H54 (cell line): Measurements from ENCODE around the gene NHEJ1.
A peak's percentile ranks its signal among the peaks of the same experiment; 100 is the strongest.

Source experiments
- DNase-seq: peaks from one replicate; pipeline ENCODE4 v3.0.0; 2011; ENCODE audit warnings: low spot score, mixed read lengths; ENCODE audit not compliant: insufficient read length
- FAIRE-seq: peaks from 3 replicates; lab custom pipeline; 2011; peaks lifted over from hg19 to GRCh38; lab: Jason Lieb, UNC
- POLR2A ChIP-seq: IDR thresholded peaks from 2 replicates; pipeline ENCODE4 v1.6.1; 2011; ENCODE audit warnings: low read depth, mild to moderate bottlenecking, low read length

The NHEJ1 gene

DNA sequence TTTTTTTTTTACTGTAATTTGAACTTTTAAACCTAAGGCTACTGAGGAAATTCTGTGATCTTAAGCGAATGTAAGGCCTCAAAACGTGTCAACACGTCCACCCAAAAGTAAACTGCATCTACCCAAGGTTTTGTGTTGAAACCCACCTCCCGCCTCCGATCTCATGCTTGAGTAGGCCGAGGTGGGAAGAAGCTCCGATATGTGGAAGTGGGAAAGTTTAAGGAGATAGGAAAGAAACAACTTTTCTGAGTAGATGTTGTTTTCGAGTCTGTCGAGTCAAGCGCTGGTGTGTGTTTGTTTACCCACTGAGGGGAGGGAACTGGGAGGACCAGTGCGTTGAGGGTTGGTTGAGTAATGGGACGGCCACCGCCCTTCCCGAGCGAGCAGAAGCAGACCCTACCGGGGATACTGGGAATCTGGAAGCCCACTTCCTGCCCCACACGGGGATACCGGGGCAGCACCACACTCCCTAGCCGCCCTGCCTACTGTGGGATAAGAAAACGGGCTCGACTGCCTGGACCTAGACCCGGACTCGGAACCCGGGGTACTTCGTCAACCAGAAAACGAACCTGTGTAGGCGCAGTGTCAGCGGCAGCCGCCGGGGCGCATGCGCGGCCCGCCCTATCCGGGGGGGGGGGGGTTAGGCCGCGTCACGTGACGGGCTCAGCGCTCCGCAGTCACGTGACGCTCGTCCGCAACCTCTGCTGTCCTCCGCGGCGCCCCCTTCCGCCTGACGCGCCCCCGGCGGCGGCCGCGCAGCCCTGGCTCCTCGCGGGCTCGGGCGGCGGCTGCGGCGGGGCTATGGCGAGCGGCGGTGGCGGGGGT is 17.1 kb upstream of the NHEJ1 start, which contains the start of gene RETREG2:
TSS of gene RETREG2 (plus strand) at position 724 of the 825 bp plus-strand sequence. CDS start at position 802, 78 bp downstream.
- TF ChIP-seq POLR2A = peak; percentile 69
- FAIRE-seq = peak; percentile 43
- DNase-seq = peak; percentile 92

DNA sequence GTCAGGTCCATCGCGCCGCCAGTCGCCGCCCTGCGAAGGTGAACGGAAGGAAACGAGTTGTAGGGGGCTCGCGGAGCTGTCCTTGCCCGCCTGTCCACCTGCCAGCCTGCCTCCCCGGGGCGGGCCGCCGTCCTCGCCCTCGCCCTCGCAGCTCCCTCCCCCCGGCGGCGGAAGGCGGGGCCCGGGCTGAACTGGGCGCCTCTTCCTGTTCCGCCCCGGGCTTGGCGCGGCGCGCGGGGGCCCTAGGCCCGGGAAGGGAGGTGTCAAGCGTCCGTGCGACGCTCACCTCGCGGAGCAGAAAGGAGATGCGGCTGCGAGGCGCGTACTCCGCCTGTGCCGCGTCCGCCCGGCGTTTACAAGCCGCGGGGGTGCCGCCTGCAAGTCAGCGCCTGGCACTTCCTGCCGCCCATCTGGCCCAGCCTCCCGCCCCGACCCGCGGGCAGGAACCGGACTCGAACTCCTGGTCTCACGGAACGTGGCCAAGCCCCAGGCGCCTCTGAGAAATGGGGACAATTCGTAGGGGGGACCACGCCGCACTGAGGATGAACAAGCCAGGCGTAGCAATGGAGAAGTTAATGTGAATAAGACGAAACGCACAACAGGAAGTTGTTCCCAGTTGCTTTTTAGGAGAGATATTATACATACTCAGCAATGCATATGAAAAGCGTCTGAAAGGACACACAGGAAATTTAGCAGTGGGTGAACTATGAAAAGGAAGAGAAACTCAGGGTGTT is 16.4 kb upstream of the NHEJ1 start, which contains the start of gene CNPPD1:
TSS of gene CNPPD1 (minus strand) at position 108 of the 734 bp plus-strand sequence. CDS start at position 11, 97 bp downstream.
- peak; percentile 55 for TF ChIP-seq POLR2A
- FAIRE-seq (no peak), DNase-seq (peak; percentile 77)

DNA sequence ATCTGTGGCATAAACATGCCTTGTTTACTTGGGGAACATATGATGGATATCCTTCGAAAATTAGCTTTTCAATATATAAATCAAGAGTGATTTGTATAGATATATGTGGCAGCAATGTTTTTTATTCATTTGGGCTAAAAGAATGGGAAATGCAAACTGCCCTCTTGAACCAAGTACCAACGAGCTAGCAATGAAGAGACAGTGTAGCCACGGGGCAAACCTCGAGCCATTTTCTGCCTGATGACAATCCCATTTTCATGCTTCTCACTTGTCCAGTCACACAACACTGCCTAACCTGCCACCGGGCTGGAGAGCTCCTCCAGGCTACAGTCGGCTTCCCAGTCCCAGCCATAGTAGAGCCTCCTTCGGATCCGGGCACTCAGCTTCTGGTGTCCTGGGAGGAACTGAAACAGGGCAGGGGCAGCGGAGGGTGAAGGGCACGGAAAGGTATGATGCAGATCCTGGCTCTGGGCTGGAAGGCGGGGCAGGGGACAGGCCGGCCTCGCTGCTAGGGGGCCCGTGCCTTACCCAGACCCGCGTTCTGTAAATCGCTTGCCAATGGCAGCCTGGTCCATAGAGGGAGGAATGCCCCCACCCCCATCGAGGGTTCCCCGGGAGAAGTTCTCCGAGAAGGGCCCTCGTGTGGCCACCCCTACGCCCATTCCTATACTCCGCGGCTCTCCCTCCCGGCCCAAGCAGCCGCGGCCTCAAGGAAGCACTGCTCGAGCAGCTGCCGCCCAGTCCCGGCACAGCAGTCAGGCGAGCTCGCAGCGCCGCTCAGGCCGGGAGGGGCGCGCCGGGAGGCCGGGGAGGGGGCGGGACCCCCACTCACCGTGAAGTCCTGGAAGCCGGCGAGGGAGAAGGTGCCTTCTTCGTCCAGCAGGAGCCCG is 15.6 kb upstream of the NHEJ1 start:
- FAIRE-seq (no peak), DNase-seq (peak; percentile 35)
- TF ChIP-seq POLR2A = 0 out of 2 replicates have a peak, but pooled peaks have one; percentile 9

DNA sequence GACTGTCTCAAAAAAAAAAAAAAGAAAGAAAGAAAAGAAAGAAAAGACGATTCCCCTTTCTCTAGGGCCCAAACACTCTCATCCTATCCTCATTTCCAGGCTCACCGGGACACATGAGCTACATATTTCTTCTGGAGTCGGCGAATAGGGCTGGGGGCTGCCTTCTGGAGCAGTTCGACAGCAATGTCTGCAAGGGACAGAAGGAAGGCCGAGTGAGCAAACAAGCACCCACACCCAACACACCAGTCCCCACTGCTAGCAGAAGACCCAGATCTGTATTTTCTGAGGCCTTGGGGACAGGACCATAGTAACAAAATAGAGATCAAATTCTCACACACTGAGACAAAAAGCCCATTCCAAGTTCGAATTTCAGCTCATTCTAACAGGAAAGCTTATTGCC is 14.9 kb upstream of the NHEJ1 start:
- no peak for TF ChIP-seq POLR2A

DNA sequence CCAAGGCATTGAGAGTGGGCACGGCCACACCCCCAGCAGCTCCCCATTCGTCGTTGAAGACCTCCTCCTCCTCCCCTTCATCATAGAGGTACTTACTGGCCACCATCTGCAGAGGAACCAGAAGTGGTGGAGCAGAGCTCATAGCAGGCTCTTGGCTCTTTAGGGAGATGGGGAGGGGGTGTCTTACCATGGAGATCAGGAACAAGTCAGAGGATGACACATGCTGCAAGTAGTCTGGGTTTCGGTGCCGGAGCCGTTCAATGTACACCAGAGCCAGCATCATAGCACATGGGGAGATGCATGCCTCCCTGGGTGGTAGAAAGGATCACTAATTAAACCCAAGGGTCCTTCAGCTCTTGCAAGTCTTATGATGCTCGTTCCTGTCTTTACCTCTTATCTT is 14.2 kb upstream of the NHEJ1 start:
- FAIRE-seq (no peak), DNase-seq (no peak)
- TF ChIP-seq POLR2A = no peak

More for the DNA sequence above, 14.9 kb upstream of the NHEJ1 start:
- DNase-seq (no peak), FAIRE-seq (no peak)

DNA sequence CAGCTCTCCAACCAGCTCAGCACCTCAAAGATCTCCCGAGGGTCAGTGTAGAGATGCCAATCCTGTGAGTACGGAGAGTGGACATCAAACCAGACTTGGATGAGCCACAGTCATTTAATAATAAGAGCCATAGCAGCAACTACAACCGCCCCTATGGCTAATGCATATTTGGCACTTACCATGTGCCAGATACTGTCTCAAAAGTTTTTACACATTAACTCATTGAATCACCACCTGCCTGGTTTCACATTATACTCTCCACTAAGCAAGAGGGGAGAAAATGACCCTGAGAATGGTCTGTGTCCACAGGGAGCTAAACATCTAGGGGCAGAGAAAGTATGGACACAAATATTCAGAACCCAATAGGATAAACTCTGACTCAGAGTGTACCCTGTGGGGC is 13.5 kb upstream of the NHEJ1 start:
- FAIRE-seq (no peak), DNase-seq (no peak)
- no peak for TF ChIP-seq POLR2A

DNA sequence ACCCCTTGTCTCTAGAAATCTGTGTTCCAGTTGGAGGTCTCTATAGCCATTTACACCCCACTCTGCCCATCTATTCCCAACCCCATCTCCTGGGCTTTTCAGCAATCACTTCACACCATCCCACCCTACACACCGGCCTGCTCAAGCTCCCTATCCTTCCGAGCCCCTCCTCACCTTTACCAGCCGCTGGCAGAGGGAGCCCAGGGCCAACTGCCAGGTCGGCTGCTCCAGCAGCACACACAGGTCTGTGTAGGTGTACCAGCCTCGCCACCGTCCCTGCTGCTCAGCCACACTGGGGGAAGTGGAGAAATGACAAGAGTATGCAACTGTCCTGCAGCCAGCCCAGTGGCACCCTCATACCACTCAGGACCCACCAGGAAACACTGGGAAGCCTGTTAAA is 12.6 kb upstream of the NHEJ1 start:
- FAIRE-seq = no peak
- TF ChIP-seq POLR2A = no peak
- DNase-seq = no peak

DNA sequence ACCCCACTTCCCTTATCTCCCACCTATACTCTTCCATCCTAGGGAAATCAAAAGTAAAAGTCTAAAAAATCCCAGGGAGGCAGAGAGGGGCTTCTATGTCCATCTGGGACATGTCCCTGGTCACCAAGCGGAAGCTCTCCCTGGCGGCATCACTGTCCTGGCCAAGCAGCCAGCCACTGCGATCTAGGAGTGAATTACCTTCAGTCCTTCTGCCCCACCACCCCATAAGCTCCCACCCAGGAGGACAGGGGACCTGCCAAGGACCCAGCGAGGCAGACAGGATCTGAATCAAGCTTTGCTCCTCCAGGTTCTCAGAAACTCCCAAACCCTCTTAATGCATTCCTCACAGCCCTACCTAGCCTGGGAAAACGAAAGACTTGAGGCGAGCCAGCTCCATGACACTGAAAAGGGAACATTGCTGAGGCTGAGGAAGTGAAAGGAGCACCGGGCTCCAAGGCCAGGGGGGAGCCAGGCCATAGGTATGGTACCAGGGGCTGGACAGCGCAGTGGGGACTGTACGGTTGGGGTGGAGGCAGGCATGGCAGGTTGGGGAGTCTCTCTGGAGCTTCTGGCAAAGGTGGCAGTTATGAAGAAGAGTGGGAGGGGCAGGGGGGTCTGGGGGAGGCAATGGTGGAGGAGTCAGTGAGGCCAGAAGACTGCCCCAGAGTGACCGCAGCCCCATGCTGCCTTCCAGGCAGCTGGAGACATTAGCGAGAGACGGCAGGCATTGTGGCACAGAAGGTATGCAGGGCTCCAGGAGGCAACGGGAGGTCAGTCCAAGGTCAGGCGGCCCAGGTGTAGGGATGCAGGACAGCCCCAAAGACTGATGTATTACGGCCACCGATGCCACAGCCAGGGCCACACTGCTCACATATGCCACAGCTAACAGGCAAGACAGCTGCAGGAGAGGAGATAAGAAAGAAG is 11.9 kb upstream of the NHEJ1 start:
- TF ChIP-seq POLR2A = no peak
- DNase-seq = no peak
- FAIRE-seq = no peak

DNA sequence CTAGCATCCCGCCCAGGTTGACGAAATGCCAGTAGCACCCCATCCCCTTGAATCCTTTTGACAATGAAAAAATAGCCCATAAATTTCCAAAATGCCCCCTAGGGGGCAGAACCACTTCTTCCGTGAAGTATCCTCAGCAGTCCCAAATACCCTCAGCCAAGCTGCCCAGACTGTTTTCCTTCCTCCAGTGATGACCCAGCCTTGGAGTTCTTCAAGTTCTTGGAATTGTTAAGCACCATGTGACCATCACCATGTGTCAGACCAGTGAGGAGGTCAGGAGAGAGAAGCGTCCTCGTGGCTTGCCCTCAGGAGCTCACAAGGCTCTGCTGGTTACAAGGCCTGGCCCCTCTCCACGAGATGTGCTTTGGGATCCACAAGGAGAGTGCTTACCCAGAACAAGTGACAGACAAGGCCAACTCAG is 10.6 kb upstream of the NHEJ1 start:
- DNase-seq (peak; percentile 58), FAIRE-seq (no peak)
- no peak for TF ChIP-seq POLR2A

DNA sequence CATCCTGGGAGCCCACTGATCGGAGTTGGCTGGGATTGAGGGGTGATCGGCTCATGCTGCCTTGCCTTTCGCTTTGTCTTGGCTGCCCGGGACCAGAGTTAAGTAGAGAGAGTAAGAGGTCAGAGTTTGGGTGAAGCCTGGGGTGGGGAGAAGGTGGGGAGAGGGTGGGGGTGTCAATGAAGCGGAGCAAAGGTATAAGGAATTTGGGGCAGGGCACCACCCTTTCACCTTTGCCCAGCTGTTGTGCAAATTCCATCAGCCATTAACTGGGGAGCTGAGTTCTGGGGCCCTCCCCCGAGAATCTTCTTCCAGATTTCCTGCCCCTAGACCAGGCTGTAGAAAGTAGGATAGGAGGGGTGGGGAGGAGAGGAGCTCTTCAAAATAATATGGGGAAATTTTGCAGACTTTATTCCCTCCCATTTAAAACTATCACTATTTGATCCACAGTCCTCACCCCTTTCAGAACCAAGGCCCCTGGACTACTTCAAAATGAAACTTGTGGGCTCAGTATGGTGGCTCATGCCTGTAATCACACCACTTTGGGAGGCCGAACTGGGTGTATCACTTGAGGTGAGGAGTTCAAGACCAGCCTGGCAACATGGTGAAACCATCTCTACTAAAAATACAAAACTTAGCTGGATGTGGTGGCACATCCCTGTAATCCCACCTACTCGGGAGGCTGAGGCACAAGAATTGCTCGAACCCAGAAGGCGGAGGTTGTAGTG is 9.5 kb upstream of the NHEJ1 start, which contains the start of gene SLC23A3:
TSS of gene SLC23A3 (minus strand) at position 100 of the 725 bp plus-strand sequence. CDS start at position 55, 45 bp downstream.
- no peak for FAIRE-seq
- DNase-seq = no peak
- TF ChIP-seq POLR2A = no peak

DNA sequence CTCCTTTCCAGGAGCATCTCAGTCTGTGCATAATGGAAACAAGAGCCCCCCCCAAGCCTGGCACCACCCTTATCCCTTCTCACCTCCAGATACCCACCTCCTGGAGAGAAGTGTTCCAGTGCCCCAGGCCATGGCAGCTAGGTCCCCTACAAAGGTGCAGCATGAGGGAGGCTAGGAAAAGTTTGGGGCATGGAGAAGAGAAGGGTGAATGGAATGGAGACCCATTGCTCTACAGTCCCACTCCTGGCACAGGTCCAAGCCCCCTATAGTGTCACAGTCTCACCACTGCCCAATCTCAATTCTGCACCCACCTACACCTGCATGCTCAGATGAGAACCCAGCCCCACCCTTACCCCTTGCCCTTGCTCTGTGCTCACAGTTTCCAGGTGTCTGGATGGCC is 8.3 kb upstream of the NHEJ1 start:
- no peak for DNase-seq
- TF ChIP-seq POLR2A = no peak
- FAIRE-seq = no peak

DNA sequence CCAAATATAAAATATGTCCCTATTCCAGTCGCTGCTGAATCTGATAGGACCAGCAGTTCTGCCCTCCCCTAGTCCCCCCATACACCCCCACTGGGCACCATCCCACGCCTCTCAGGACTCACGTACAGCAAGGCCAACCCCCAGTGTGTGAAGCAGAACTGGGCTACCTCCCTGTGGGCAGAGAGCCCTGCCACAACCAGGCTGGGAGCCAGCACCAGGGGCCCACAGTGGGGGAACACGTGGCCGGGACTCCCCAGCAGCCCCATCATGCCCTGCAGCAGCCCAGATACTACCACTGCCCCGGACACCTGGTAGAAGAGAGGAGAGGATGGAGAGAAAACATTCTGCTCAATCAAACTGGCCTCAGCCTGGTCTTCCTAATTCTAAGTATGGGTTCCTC is 7.9 kb upstream of the NHEJ1 start:
- TF ChIP-seq POLR2A = no peak
- DNase-seq (no peak), FAIRE-seq (no peak)
